DMS79 (cell line): Measurements from ENCODE around the gene GOSR2.
"Not testable (repeated sequence)": the region's sequence is repeated elsewhere in the genome, so short reads cannot be mapped to it uniquely, and the experiment has no call there.

ENCODE experiments used
- DNase-seq: peaks from one replicate; lab custom pipeline; 2025; lab: John Stamatoyannopoulos, UW

The GOSR2 gene

DNA sequence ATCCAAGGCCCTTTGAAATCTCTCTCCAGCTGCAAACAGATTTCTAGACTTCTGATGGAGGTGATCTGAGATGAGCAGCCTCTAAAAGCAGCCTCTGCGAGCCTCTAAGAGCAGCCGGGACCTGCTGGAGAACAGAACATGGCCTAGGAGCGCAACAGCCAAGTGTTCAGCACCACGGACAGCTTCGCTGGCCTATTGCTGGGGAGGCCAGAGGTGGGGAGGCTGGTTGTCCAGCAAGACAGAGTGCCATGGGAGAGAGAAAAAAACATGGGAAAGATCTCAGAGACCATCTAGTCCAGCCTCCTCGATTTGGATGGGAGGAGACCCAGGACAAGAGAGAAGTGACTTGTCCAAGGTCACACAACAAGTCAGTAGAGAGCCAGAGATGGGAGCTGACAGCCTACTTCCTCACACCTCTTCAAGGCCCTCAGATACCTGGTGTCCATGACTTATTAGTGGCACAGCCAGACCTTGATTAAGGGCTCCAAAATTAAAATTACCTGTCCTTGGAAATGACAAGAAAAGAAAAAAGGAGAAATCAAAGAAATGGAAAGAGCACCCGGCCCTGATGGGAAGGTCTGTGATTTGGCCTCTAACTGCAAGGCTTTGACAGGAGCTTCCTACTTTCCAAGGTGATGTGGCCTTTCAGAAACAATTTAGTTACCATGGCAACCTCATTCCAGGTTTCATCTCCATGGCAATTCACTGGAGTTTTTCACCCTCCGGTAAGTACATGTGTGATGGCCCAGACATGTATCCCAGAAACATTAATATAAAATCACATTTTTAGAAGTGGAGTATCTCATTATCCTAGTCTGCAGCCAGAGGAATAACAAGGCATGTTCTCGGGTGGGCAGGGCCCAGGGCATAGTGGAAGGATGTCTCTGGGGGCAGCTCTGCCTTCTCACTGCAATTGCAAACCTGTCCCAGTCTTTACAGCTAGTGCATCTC is 41.6 kb downstream of the GOSR2 start:
- no peak for DNase-seq

DNA sequence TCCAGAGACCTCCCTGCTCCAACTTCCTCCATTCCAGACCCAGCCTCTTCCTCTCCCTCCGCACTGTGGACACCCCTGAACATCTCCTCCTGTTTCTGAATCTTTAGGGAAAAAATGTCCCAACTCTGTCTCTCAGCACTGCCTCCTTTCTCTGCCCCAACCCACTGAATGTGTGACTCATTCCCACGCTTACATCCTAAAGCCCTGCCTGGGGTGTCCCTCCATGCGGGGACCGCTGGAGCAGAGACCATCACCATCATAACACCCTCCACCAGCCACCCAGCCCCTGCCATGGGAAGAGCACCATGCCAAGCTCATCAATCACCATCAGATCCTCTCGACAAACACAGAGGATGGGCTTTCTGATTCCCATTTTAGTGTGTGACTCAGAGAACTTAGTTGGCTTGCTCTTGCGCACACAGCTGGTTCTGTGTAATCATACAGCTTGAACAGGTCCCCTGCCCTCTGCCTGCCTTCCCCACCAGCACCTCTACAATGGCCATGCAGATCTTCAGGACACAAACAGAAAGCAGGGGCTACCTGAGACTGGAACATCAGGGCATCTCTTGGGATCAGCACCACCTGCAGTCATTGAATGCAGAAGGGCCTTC is 45.4 kb downstream of the GOSR2 start:
- no peak for DNase-seq

DNA sequence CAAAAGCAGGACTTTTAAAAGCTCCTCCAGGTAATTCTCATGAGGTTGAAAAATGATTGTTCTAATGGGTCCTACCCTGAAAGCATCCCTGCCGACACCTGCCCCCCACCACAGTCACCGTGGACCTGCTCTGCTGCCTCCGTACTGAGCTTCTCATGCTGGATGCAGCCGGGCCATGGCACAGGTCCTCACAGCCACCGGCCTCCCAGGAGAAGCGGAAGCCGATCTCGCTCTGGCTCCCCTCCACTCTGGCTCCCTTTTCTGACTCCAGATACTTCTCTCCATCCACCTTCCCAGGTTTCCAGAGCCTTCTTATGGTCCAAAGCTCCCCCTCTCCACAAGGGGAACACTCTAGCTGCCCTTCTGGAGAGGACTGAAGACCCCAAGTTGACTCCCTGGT is 45.9 kb downstream of the GOSR2 start:
- no peak for DNase-seq

DNA sequence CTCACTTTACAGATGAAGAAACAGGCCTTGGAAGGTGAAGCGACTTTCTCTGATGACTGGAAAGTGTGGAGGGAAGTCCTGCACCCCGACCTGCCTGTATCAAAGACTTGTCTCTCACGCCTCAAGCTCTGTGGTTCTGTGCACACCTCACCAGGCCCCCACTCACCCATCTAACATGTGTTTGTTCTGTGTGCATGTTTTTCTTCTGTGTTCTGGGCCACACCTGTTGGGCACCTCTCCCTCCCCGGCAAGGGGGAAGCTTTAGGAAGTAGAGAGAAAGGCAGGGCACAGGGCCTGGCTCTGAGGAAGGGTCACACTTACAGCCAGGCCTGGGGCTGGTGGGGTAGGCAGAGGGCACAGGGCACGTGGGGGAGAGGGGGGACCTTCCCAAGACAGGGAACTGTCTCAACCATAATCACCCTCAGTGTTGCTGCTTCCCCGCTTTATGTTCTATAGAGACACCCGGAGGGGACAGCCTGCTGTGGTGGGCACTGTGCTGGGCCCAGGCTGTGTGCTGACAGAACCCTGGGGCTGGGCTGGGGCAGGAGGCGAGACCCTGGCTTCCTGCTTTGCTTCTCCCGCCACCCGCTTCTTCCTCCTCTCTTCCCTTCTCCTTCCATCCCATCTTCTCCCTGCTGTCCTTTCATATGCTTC is 48.8 kb downstream of the GOSR2 start:
- no peak for DNase-seq

DNA sequence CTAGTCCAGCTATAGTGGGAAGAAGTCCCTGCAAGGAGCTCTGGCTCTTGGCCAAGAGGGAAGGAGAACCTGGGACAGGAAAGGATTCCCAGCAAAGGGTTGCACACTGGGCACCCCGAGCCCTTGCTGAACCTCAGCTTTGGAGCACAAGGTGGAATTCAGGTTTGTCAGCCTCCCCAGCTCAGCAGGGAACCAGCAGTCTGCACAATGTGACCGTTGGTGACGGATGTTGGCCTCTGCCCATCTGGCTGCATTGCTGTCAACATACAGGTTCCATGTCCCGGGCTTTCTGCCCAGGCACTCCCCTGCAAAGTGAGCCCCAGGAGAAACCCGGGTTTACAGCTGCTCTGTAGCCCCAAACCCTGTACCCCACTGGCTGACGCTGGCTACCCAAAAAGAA is 49.4 kb downstream of the GOSR2 start:
- DNase-seq, result no peak

DNA sequence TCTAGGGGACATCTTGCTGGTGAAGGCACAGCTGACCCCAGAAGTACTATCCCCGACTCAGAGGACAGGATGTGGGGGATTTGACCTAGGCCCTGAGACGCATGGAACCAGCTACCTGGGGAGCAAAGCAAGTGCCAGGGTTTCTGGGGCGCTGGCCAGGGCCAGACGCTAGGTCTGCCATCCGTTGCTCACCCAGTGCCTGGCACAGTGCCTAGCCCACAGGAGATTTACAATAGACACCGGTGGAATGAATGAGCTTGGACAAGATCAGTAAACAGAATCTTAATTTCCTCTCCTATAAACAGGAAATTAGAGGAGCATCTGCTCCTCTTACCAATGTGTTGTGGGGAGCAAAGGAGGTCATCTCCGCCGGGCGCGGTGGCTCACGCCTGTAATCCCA is 51.1 kb downstream of the GOSR2 start:
- no peak for DNase-seq

DNA sequence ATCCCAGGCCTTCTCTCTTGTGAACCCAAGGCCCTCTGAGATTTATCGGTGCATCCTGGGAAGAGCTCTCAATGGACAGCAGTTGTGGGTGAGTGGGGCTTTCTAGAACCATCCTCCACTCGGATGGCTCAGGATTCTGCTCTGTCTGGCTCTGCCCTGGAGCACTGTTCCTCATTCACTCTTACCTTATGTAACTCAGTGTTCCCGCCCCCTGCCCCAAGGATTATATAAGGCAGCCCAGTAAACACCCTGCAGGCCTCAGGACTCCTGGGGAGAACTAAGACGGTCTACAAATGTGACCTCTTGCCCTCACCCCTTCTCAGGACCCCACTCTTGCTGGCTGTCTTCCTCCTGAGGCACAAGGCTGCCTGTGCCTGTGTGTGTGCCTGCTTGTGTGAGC is 52.3 kb downstream of the GOSR2 start:
- no peak for DNase-seq

DNA sequence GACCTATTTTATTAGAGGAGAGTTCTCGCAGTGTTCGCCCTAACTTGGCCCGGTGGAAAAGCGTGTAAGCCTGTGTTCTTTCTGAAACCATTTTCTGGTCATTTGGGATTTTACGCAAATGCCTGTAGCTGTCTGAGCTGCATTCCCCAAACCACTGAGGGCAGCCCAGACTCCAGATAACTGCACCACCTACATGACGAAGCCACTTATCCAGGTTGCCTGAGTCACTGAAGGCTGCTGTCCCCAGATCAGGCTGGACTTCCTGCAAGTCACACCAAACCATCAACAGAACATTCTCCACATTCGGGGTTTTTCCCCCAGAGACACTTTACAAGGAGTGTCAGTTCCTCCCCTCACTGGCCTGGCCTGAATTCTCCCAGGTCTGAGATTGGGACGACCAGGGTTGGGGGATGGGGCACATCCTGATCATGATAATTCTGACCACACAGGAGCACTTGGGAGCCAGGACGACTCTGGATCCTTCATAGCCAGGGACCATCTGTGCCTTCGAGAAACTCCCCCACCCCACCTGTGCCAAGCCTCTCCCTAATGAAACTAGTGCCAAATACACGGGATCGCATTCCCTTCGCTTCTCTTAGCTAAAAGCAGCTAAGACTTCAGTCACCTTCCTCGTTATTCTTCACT is 53.8 kb downstream of the GOSR2 start:
- no peak for DNase-seq

DNA sequence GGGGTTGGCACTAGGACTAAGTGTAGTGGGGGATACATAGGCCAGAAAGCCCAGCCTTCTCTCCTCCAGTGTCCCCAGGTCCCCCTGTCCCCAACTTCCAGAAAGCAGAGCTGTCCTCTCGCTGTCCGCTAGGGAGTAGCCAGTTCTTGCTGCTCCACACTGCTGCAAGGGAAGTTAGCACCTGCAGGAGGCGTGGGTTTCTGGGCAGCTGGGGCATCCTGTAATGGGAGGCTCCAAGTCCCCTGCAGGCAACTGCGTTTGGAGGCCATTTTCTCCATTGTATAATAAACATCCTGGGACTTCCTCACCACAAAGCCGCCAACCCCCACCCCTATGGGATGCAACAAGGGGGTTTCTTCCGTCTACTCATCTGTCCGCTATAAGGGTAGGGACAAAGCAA is 54.4 kb downstream of the GOSR2 start:
- no peak for DNase-seq

DNA sequence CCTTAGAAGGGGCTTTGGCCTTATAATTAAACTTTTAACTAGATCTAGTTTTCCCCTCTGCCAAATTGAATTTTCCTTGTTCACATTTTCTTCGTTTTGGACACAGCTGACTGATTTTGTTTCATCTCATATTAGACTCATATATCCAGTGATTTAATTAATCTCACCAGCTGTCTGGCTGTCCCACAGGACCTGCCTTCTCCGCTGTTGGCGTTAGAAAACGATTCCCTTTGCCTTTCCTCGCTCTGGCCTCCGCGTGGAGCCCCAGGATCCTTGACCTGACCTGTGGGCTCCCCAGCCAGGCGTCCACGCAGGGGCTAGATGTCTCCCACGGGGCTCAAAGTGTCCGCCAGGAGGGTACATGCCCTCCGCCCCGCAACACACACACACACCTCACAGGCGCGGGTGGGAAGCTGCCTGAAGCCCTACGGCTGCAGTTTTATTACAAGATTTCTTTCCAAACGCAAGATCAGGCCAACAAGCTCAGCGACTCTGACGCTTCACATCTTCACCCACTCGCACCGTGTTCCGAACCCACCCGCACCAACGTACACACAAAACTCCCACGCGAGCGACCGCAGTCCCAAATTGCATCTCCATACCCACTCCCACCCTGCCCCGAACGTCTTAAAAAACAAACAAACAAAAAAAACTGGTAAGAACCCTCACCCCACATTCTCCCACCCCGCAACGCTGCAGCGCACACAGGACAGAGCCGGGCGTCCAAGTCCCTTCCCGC is 55.0 kb downstream of the GOSR2 start:
- no peak for DNase-seq

DNA sequence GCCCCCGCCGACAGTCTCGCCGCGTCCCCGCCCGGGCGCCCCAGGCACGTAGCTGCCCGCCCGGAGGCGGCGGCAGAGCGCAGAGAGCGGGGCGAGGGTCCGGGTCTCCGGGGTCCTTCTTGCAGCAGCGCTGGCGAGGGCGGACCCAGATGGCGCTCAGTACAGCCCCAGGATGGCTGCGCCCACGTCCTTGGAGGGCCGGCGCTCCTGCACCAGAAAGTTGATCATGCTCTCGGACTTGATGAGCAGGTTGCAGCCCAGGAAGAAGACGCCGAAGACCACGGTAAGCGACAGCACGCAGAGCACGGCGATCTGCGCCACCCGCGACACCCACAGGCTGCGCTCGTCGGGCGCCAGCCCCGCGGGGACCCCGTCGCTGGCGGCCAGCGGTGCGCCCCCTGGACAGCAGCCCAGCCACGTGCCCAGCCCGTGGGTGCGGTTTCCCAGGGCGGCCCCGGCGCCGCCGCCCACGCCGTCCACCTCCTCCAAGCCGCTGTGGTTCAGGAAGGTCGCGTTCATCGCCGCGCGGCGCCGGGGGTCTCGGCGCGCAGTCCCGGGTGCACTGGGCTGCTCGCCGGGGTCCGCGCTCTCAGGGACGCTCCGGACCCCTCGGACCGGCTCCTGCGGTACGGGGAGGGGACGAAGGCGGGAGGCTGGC is 55.7 kb downstream of the GOSR2 start:
- no peak for DNase-seq

DNA sequence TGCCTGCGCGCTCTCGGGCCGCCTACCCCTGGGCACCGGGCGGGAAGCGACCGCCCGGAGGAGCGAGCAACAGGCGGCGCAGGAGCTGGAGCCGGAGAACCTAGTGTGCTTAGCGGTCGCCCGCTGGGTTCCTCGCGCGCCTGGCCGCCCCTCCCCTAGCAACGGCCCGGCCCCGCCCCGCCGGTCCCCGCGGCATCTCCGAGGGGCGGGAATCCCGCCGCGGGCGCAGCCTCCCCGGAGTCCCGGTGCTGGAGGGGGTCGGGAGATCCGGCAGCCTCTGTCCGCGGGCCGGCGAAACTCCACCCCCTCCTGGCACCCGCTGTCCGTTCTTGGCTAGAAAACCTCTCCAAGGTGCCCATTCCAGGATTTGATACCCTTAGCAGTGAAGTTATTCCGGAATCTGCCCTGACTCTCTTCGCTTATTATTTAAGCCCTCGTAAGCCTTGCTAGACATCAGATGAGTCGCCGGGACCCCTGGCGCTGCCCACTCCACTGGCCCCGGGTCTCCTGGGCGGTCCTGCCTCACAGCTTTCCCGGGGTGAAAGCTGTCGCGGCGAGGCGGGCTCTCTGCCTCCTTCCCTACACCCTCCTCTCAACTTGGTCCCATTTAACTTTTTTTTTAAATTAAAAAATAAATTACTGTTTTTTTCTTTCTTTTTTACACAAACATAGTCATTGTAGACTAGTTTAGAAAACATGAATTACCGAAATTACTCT is 56.3 kb downstream of the GOSR2 start, which contains the start of gene RPRML:
RPRML (minus strand) TSS at position 107 of the 717 bp plus-strand sequence. CDS start 246 bp downstream, outside the sequence.
- peak; percentile 12 for DNase-seq

DNA sequence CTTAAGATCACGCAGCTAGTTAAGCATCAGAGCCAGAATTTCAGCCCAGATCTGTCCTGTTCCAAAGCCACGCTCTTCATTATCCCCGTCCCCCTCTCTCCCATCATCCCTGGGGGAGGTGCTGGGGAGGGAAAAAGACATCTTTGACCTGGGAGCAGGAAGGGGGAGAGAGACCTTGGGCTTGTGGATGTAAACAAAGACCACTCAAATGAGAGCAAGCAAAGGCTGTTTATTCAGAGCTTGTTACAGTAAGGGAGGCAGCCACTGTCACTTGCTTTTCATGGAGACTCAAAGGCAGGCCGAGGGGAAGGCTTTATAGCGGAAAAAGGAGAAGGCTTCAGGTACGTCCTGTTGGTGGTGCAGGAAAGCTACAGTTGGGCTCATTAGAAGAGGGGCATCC is 59.6 kb downstream of the GOSR2 start:
- no peak for DNase-seq

DNA sequence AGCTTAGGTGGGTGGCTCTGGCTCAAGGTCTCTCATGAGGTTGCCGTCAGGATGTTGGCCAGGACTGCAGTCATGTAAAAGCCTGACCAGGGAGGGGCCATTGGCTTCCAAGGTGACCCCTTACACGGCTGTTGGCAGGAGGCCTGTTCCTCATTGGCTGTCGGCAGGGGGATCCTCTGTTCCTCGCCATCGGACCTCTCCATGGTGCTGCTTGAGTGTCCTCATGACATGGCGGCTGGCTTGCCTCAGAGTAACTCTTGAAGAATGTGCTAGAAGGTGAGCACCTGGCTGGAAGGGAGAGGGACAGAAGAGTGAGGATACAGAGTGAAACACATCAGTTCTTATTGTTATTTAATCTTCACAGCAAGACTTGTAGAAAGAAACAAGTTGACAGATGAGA is 60.8 kb downstream of the GOSR2 start:
- DNase-seq, result no peak

DNA sequence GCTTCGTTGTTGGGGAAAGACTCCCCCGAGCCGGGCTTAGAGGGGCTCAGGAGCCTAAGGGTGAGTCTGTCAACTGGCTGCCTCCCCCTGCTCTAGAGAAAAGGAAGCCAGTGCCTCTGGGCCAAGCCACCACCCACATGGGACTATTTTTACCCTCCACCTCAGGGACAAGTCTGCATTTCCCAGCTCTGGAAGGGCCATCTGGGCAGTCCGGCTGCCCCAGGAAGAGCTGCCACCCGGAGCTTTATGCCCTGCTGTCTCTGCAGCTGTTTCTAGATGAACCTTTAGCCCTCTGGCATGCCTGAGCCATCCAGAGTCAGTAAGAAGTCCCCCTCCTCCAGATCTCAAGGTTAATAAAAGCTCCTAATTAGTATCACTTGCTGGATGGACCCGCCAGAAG is 61.4 kb downstream of the GOSR2 start:
- no peak for DNase-seq

DNA sequence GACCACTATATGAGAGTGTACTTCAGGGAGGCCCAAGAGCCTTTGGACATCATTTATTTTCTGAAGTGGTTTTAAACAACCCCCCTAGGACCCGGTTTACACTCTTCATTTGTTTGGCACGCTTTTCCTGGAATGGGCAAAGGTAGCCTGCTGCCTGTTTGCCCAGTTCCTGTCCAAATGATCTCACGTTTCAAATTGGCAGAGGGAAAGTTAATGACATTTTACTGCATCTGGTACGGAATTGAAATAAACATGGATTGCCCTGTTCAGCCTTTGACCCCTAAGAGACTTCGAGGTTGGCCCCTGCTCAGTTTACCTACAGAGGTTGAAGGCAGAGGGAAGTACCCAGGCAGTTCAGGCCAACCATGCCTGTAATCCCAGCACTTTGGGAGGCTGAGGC is 61.9 kb downstream of the GOSR2 start:
- peak; percentile 57 for DNase-seq

DNA sequence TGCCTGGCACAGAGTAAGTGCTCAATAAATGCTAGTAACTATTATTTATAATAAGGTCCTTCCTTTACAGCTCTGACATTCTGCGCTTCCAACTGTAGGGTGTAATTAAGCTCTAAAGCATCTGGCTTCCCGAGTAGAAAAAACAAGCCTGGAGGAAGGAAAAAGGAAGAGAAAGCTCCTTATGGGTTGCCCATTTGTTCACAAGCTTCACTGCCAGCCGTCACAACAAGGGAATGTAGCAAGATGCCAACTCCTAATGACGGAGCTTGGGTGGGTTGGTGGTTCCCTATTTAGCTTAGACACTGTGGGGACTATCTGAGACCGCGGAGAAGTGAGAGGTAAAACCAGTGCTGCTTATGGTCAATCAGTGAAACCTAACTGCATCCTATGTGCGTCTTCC is 63.4 kb downstream of the GOSR2 start:
- DNase-seq, result no peak

DNA sequence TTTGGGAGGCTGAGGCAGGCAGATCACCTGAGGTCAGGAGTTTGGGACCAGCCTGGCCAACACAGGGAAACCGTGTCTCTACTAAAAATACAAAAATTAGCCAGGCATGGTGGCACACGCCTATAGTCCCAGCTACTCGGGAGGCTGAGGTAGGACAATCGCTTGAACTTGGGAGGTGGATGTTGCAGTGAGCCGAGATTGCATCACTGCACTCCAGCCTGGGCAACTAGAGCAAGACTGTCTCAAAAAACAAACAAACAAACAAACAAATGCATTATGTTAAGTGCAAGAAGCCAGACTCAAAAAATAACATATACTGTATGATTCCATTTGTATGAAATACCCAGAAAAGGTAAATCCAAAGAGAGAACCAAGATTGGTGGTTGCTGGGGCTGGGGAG is 65.0 kb downstream of the GOSR2 start:
- not testable (repeated sequence) for DNase-seq

DNA sequence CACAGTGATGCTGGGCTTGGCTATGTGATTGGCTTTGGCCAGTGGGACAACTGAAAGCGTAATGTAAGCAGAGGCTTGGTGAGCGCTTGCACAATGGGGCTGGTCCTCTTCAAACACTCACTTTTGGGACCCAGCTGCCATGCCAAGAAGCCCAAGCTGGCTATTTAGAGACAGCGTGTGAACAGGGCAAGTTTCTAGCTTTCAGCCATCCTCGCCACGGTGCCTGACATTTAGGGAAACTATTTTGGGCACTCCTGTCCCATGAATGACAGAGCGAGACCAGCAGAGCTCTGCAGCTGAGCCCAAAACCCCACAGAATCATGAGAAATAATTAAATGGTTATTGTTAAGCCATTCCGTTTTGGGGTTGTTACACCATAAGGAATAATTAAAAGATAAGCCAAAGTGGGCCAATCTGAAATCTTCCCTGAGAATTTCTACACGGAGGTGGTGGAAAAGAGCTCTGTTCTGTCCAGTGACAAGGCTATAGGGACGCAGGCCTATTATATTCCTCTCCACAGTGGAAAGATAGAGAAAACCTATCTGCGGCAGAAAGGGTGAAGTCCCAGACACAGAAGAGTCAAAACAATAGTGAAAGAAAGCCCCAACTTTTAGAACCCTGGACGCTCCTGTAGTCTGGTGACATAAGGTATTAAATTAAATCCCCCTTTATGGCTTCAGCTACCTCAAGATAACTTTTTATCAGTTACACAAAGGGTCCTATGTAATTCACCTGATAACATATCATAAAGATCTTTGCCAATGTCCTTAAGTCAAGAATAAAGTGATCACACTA is 66.9 kb downstream of the GOSR2 start:
- no peak for DNase-seq

DNA sequence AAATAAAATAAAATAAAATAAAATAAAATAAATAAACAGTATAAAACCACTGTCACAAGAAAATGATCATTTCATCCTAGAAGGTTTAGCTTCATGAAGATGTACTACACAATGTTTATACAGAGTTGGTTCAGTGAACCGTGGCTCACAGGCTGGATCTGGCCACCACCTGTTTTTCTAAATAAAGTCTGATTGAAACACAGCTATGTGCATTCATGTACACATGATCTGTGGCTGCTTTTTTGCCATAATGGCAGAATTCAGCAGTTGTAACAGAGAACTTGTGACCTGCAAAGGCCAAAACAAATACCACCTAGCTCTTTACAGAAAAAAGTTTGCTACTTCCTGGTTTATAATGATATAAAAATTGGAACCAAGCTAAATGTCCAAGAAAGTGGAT is 68.7 kb downstream of the GOSR2 start:
- no peak for DNase-seq
